Parathyroid adenoma (tissue), 2 donors: ENCODE data around the gene CACNB2.

ENCODE experiments used
- H2AFZ ChIP-seq: fragments of 300-600 bp; sonication (generic); one replicate; pipeline ENCODE4 v1.7.0; 2017; ENCODE audit warnings: antibody characterized with exemption, mild to moderate bottlenecking
- H3K27ac ChIP-seq: fragments of 300-600 bp; sonication (generic); one replicate; pipeline ENCODE4 v1.7.0; 2017
- H3K27me3 ChIP-seq: fragments of 300-600 bp; sonication (generic); one replicate; pipeline ENCODE4 v1.7.0; 2017; ENCODE audit warnings: low read length; ENCODE audit not compliant: control insufficient read depth, insufficient read depth
- H3K36me3 ChIP-seq: fragments of 300-600 bp; sonication (generic); one replicate; pipeline ENCODE4 v1.7.0; 2017; ENCODE audit warnings: low read length; ENCODE audit not compliant: control insufficient read depth, insufficient read depth
- H3K4me1 ChIP-seq: fragments of 300-600 bp; sonication (generic); one replicate; pipeline ENCODE4 v1.7.0; 2017; ENCODE audit warnings: control low read depth
- H3K4me2 ChIP-seq: fragments of 300-600 bp; sonication (generic); one replicate; pipeline ENCODE4 v1.7.0; 2017; ENCODE audit warnings: low read length
- H3K4me3 ChIP-seq: fragments of 300-600 bp; sonication (generic); one replicate; pipeline ENCODE4 v1.7.0; 2017; ENCODE audit warnings: low read depth, low read length
- H3K79me2 ChIP-seq: fragments of 300-600 bp; sonication (generic); one replicate; pipeline ENCODE4 v1.7.0; 2017; ENCODE audit warnings: control low read depth
- H3K9ac ChIP-seq: fragments of 300-600 bp; sonication (generic); one replicate; pipeline ENCODE4 v1.7.0; 2017; ENCODE audit warnings: mild to moderate bottlenecking
- H3K9me3 ChIP-seq: fragments of 300-600 bp; sonication (generic); one replicate; pipeline ENCODE4 v1.7.0; 2017; ENCODE audit warnings: low read length; ENCODE audit not compliant: control insufficient read depth
- TF ChIP-seq, protein P1 (sequence below): fragments of 300-600 bp; sonication (generic); IDR thresholded peaks from one replicate; pipeline ENCODE4 v1.7.0; 2017; ENCODE audit warnings: antibody characterized with exemption, mild to moderate bottlenecking
- donor health status: primary hyperparathyroidism.

Gene CACNB2

DNA sequence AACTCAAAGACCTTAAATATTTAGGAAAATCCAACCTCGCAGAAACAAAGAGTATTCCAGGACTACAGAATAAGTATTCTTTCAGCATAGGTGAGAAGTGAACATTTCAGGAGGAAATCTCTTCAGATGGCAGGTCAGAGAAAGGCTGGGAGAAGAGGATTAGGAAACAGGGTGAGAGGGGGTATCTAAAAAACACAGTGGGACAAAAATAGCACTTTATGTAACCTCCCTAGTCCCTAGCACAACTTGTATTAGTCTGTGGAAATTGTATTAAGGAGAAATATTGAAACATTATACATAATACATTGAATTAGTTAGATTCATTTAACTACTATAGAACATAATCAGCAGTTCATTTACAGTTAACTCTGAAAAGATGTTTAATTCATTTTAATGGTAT is 192.3 kb downstream of the CACNB2 start:
- Histone ChIP-seq H3K4me3 (no peak overlapping the region), H2AFZ (no peak overlapping the region), H3K27ac (no peak overlapping the region), H3K4me1 (no peaks in the 10 kb centered on the region), H3K9me3 (no peaks in the 10 kb centered on the region), H3K4me2 (no peak overlapping the region), H3K27me3 (no peaks in the 10 kb centered on the region), H3K9ac (no peak overlapping the region), H3K36me3 (no peaks in the 10 kb centered on the region), H3K79me2 (no peaks in the 10 kb centered on the region)
- TF ChIP-seq, protein P1, sequence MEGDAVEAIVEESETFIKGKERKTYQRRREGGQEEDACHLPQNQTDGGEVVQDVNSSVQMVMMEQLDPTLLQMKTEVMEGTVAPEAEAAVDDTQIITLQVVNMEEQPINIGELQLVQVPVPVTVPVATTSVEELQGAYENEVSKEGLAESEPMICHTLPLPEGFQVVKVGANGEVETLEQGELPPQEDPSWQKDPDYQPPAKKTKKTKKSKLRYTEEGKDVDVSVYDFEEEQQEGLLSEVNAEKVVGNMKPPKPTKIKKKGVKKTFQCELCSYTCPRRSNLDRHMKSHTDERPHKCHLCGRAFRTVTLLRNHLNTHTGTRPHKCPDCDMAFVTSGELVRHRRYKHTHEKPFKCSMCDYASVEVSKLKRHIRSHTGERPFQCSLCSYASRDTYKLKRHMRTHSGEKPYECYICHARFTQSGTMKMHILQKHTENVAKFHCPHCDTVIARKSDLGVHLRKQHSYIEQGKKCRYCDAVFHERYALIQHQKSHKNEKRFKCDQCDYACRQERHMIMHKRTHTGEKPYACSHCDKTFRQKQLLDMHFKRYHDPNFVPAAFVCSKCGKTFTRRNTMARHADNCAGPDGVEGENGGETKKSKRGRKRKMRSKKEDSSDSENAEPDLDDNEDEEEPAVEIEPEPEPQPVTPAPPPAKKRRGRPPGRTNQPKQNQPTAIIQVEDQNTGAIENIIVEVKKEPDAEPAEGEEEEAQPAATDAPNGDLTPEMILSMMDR = no peak

DNA sequence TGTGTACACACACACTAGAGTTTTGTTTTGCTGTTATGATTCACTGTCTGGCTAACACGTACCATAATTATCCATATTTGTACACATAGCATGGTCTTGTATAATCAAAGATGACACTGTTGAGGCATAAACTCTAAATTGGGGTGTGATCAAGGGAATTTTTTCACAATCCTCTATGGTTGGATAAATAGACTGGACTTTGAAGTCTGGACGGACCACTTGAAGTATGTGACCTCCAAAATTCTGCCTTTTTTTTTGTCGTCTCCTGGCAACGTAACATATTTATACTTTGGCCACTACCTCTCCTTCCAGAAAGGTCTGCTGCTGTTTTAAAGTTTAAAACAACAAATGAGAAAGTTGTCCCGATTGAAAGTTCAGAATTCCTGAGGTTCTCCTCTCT is 193.4 kb downstream of the CACNB2 start:
- TF ChIP-seq, protein P1 = no peak
- no peak overlapping the region for H2AFZ ChIP-seq
- H3K9me3 ChIP-seq = no peaks in the 10 kb centered on the region
- H3K27me3 ChIP-seq = no peaks in the 10 kb centered on the region
- no peak overlapping the region for H3K4me2 ChIP-seq
- H3K4me3 ChIP-seq = no peak overlapping the region
- no peaks in the 10 kb centered on the region for H3K79me2 ChIP-seq
- no peak overlapping the region for H3K27ac ChIP-seq
- H3K4me1 ChIP-seq = no peaks in the 10 kb centered on the region
- H3K36me3 ChIP-seq = no peaks in the 10 kb centered on the region
- no peak overlapping the region for H3K9ac ChIP-seq

DNA sequence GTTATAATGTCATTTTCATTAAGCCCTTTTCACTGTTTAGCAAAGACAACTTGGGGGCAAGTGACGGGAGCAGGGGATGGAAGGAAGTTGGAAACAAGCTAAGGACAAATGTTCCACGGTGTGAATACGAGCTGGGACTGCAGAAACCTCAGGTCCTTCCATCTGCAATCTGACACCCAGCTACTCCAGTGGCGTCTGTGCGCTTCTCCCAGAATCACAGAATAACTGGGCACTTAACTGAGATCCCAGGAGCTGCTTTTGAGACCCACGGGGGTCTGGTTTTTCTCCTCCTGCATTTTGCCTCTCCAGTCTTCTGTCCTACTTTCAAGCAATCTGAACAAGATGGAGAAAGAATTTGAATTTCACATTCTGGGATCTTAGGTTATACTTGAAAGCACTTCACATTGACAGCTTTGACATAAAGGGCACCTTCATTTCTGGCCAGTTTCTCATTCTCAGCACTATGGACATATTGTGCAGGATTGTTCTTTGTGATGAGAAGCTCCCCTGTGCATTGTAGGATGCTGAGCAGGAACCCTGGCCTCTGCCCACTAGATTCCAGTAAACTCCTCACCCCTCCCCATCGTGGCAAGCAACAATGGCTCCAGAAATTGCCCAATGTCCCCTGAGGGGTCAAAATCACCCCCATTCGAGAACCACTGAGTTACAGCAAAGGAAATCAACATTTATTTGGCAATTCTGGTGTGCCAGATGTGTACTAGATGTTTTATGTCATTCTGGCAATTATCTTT is 194.1 kb downstream of the CACNB2 start:
- Histone ChIP-seq H3K9ac (no peak overlapping the region), H3K36me3 (no peaks in the 10 kb centered on the region), H3K27ac (no peak overlapping the region), H3K4me3 (no peak overlapping the region), H3K9me3 (no peaks in the 10 kb centered on the region), H3K79me2 (no peaks in the 10 kb centered on the region), H3K27me3 (no peaks in the 10 kb centered on the region), H3K4me1 (no peaks in the 10 kb centered on the region), H3K4me2 (no peak overlapping the region), H2AFZ (no peak overlapping the region)
- TF ChIP-seq, protein P1 = no peak

DNA sequence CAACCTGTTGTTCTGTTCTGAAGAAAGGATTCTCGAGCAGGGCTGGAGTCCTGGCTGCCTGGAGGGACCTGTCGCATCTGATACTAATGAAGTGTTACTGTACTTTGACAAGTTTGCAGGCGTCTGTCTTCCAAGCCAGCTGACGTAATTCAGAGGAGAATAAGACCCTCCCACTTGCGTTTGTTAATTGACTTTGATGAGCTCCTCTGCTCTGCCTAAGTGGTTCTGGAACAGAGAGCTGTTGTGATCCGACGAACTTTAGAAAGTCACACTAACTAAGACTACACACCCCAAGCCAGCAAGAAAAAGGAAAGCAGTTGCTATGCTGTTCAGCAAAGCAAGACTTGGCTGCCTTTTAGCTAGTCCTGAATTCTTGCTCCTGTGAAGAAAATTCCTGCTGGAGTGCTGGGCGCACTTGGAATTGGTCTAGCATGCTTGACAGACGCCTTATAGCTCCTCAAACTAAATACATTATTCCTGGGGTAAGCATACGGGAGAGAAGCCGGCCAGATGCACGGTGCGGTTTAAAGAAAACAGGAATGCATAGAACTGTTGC is 200.3 kb downstream of the CACNB2 start:
- no peak overlapping the region for H3K4me3 ChIP-seq
- no peak overlapping the region for H3K9ac ChIP-seq
- no peak overlapping the region for H2AFZ ChIP-seq
- H3K79me2 ChIP-seq = no peaks in the 10 kb centered on the region
- no peaks in the 10 kb centered on the region for H3K36me3 ChIP-seq
- H3K27ac ChIP-seq = no peak overlapping the region
- no peaks in the 10 kb centered on the region for H3K9me3 ChIP-seq
- H3K4me2 ChIP-seq = no peak overlapping the region
- H3K4me1 ChIP-seq = no peaks in the 10 kb centered on the region
- H3K27me3 ChIP-seq = no peaks in the 10 kb centered on the region
- TF ChIP-seq, protein P1 = no peak

DNA sequence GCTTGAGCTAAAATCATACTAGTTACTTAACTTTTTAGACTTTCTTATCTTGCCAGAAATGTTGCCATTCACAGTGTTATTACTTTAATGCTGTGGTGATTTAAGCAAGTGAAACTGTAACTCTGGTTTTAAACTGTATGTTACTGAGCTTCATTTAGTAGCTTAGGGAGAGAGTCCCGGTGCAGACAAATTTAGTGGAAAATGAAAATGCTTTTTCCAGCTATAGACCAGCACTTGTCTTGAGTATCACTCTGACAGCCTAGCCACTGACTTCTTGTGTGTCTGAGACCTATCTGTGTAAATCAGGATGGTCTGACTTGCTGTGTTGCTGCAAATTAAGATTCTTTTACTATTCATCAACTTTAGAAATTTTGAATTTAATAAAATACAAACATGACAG is 200.8 kb downstream of the CACNB2 start:
- Histone ChIP-seq H2AFZ (no peak overlapping the region), H3K4me3 (no peak overlapping the region), H3K4me2 (no peak overlapping the region), H3K27me3 (no peaks in the 10 kb centered on the region), H3K79me2 (no peaks in the 10 kb centered on the region), H3K27ac (no peak overlapping the region), H3K9me3 (no peaks in the 10 kb centered on the region), H3K36me3 (no peaks in the 10 kb centered on the region), H3K4me1 (no peaks in the 10 kb centered on the region), H3K9ac (no peak overlapping the region)
- TF ChIP-seq, protein P1 = no peak
